Measurements from ENCODE around the gene QKI.

QKI gene

GRCh38 chr6:163607792-163608191, 193.3 kb downstream of the QKI start:
- no peak for TF ChIP-seq TCF12 (IDR thresholded peaks at IDR 0.05; ENCODE audit: low read depth)
- TF ChIP-seq, protein P1, sequence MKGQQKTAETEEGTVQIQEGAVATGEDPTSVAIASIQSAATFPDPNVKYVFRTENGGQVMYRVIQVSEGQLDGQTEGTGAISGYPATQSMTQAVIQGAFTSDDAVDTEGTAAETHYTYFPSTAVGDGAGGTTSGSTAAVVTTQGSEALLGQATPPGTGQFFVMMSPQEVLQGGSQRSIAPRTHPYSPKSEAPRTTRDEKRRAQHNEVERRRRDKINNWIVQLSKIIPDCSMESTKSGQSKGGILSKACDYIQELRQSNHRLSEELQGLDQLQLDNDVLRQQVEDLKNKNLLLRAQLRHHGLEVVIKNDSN (IDR thresholded peaks at IDR 0.05): no peak

DNA sequence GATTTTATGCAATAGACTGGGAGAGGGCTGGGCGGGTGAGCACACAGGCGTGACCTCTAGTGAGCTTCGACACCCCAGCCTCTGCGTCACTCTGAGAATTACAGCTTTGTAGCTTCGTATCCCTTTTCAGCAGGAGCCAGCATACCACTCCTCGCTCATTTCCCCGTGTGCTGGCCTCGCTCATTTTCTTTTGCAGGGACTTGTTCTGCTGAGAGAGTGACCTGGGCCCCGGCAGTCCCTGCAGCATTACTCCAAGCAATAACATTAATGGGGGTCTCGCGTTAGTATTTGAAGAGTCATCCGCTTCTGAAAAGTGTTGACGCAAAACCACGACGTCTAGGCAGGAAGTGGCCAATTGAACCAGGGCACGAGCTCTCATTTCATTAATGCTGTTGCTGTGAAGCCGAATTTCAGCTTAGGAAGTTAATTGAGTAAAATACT, 193.7 kb downstream of the QKI start:
- TF ChIP-seq FOXM1 (IDR thresholded peaks at IDR 0.05; ENCODE audit: borderline replicate concordance, low read depth): no peak
- no peak for TF ChIP-seq RAD21 (IDR thresholded peaks at IDR 0.05; ENCODE audit: low read depth)
- TF ChIP-seq, protein P1 (IDR thresholded peaks at IDR 0.05): no peak
- no peak for TF ChIP-seq TEAD4 (IDR thresholded peaks at IDR 0.05)

DNA sequence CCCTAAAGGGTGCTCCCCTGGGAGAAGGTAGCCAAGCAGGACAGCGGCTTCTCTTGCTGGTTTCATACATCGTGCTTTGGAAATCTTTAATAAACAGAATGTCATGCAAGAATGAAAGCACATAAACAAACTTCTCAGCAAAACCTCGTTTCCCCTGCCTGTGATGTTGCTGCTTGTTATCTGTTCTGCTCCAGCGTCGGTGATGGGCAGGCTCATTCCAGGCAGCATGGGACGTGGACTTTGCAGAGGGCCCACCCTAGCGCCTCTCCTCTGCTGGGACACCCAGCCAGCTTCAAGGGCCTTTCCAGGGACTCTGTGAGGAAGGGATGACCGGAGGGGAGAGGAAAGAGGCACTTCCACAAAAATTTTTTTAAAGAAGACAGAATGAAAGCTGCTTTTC, 197.7 kb downstream of the QKI start:
- TF ChIP-seq ZBTB7A (IDR thresholded peaks at IDR 0.05; ENCODE audit: low read depth) (no peak), TCF12 (IDR thresholded peaks at IDR 0.05; ENCODE audit: low read depth) (no peak), NFIC (IDR thresholded peaks at IDR 0.05) (no peak), FOXM1 (IDR thresholded peaks at IDR 0.05; ENCODE audit: borderline replicate concordance, low read depth) (no peak), EP300 (IDR thresholded peaks at IDR 0.05; ENCODE audit: borderline replicate concordance) (no peak), CEBPB (IDR thresholded peaks at IDR 0.05) (no peak), YY1 (IDR thresholded peaks at IDR 0.05; ENCODE audit: low read depth) (no peak), EGR1 (IDR thresholded peaks at IDR 0.05) (no peak), TAF1 (IDR thresholded peaks at IDR 0.05; ENCODE audit: low read depth) (no peak), TEAD4 (IDR thresholded peaks at IDR 0.05) (no peak), RAD21 (IDR thresholded peaks at IDR 0.05; ENCODE audit: low read depth) (no peak), CREB1 (IDR thresholded peaks at IDR 0.05; ENCODE audit: low read depth) (no peak), MAX (IDR thresholded peaks at IDR 0.05) (no peak)
- TF ChIP-seq, protein P1 (IDR thresholded peaks at IDR 0.05): no peak
- TF ChIP-seq, protein P2, sequence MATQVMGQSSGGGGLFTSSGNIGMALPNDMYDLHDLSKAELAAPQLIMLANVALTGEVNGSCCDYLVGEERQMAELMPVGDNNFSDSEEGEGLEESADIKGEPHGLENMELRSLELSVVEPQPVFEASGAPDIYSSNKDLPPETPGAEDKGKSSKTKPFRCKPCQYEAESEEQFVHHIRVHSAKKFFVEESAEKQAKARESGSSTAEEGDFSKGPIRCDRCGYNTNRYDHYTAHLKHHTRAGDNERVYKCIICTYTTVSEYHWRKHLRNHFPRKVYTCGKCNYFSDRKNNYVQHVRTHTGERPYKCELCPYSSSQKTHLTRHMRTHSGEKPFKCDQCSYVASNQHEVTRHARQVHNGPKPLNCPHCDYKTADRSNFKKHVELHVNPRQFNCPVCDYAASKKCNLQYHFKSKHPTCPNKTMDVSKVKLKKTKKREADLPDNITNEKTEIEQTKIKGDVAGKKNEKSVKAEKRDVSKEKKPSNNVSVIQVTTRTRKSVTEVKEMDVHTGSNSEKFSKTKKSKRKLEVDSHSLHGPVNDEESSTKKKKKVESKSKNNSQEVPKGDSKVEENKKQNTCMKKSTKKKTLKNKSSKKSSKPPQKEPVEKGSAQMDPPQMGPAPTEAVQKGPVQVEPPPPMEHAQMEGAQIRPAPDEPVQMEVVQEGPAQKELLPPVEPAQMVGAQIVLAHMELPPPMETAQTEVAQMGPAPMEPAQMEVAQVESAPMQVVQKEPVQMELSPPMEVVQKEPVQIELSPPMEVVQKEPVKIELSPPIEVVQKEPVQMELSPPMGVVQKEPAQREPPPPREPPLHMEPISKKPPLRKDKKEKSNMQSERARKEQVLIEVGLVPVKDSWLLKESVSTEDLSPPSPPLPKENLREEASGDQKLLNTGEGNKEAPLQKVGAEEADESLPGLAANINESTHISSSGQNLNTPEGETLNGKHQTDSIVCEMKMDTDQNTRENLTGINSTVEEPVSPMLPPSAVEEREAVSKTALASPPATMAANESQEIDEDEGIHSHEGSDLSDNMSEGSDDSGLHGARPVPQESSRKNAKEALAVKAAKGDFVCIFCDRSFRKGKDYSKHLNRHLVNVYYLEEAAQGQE (IDR thresholded peaks at IDR 0.05; ENCODE audit: low read depth): no peak

- TF ChIP-seq CEBPB (IDR thresholded peaks at IDR 0.05) (no peak), TEAD4 (IDR thresholded peaks at IDR 0.05) (no peak), YY1 (IDR thresholded peaks at IDR 0.05; ENCODE audit: low read depth) (no peak), EP300 (IDR thresholded peaks at IDR 0.05; ENCODE audit: borderline replicate concordance) (no peak), MAX (IDR thresholded peaks at IDR 0.05) (no peak), CREB1 (IDR thresholded peaks at IDR 0.05; ENCODE audit: low read depth) (no peak), ZBTB7A (IDR thresholded peaks at IDR 0.05; ENCODE audit: low read depth) (no peak), TCF12 (IDR thresholded peaks at IDR 0.05; ENCODE audit: low read depth) (no peak), NFIC (IDR thresholded peaks at IDR 0.05) (no peak), FOXM1 (IDR thresholded peaks at IDR 0.05; ENCODE audit: borderline replicate concordance, low read depth) (no peak), TAF1 (IDR thresholded peaks at IDR 0.05; ENCODE audit: low read depth) (no peak)
- TF ChIP-seq, protein P1 (IDR thresholded peaks at IDR 0.05): no peak
- TF ChIP-seq, protein P2 (IDR thresholded peaks at IDR 0.05; ENCODE audit: low read depth): no peak
These were observed 198.5 kb downstream of the QKI start for GRCh38 chr6:163613025-163613424.

DNA sequence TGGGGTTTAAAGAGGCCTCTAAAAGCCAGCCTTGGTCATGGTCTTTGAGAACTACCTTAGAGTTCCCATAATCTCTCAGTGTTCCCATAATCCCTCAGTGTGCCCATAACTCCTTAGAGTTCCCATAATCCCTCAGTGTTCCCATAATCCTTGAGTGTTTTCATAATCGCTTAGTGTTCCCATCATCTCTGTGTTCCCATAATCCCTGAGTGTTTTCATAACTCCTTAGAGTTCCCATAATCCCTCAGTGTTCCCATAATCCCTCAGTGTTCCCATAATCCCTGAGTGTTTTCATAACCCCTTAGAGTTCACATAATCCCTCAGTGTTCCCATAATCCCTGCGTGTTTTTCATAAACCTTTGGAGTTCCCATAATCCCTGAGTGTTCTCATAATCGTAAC, 199.2 kb downstream of the QKI start:
- TF ChIP-seq, protein P2 (IDR thresholded peaks at IDR 0.05; ENCODE audit: low read depth): no peak
- no peak for TF ChIP-seq ZBTB7A (IDR thresholded peaks at IDR 0.05; ENCODE audit: low read depth)
- TF ChIP-seq CEBPB (IDR thresholded peaks at IDR 0.05): no peak
- TF ChIP-seq TEAD4 (IDR thresholded peaks at IDR 0.05): no peak
- no peak for TF ChIP-seq TAF1 (IDR thresholded peaks at IDR 0.05; ENCODE audit: low read depth)
- TF ChIP-seq TCF12 (IDR thresholded peaks at IDR 0.05; ENCODE audit: low read depth): no peak
- no peak for TF ChIP-seq YY1 (IDR thresholded peaks at IDR 0.05; ENCODE audit: low read depth)
- no peak for TF ChIP-seq EGR1 (IDR thresholded peaks at IDR 0.05)
